Measurements from ENCODE around the gene MRPL11. TPM values are rescaled to one million over a fixed set of nuclear protein-coding genes. Genes with fewer than 3 reads are reported as not detected.
"Not testable (repeated sequence)": the region's sequence is repeated elsewhere in the genome, so short reads cannot be mapped to it uniquely, and the experiment has no call there.

MRPL11 gene
- total RNA-seq, 5 donors from 2014 or later (not counting 1 experiment from before 2014, with no cell fraction given): 23.5 to 29.4 (median 27.2) TPM

GRCh38 chr11:66464916-66465315, 26.3 kb upstream of the MRPL11 start:
- WGBS (ENCODE audit: insufficient coverage): 100% methylated on average over 1 of the region's 1 CpG
- Mint-ChIP-seq H3K4me1 (peaks cover 20 to 30% (median 25%) of the 10 kb centered on the region in 3 donors), H3K4me3 (peak overlapping the region in 2 of 3 donors; percentile 28 to 88), H3K27me3 (no peaks in the 10 kb centered on the region), H3K36me3 (no peaks in the 10 kb centered on the region), H3K27ac (peak overlapping the region in 1 of 2 donors; percentile 55), H3K9me3 (peaks cover 0 to 5% (median 0%) of the 10 kb centered on the region in 3 donors)
- Histone ChIP-seq H3K27ac (ENCODE audit: low read length) (no peak overlapping the region), H3K4me1 (ENCODE audit: control insufficient read depth in 1 of 2, extremely low read depth in 1 of 2, insufficient read depth in 2 of 2, low read length in 2 of 2) (peaks cover 7 to 24% of the 10 kb centered on the region in 2 experiments), H3K27me3 (replicated peaks in 1 of 2; ENCODE audit: control insufficient read depth in 2 of 2, extremely low read depth in 1 of 2, insufficient read depth in 2 of 2, low read length in 1 of 2) (no peaks in the 10 kb centered on the region), H3K4me3 (ENCODE audit: control insufficient read depth in 1 of 2, extremely low read depth in 1 of 2, low read length in 1 of 2) (no peak overlapping the region), H3K9me3 (no peaks in the 10 kb centered on the region), H3K36me3 (ENCODE audit: control insufficient read depth in 2 of 2, extremely low read depth in 1 of 2, insufficient read depth in 1 of 2, low read length in 1 of 2) (no peaks in the 10 kb centered on the region)
- DNase-seq (no peak), ATAC-seq (replicated peaks in 1 of 4) (no peak)
- ChIA-PET POLR2A (interaction anchor here (0.5 to 0.6 kb wide), 2 partner anchors 34 to 205 kb away, joined by 3 to 4 read pairs; no protein-coding TSS in a partner anchor), CTCF (no interaction called here)

- H3K4me1 ChIP-seq (ENCODE audit: control insufficient read depth in 1 of 2, extremely low read depth in 1 of 2, insufficient read depth in 2 of 2, low read length in 2 of 2): peaks cover 7 to 24% of the 10 kb centered on the region in 2 experiments
- POLR2A ChIA-PET; H3K27me3 ChIP-seq (replicated peaks in 1 of 2; ENCODE audit: control insufficient read depth in 2 of 2, extremely low read depth in 1 of 2, insufficient read depth in 2 of 2, low read length in 1 of 2); H3K27ac Mint-ChIP-seq; H3K36me3 Mint-ChIP-seq; ATAC-seq (replicated peaks in 1 of 4); DNase-seq; CTCF ChIA-PET; H3K9me3 Mint-ChIP-seq; H3K36me3 ChIP-seq (ENCODE audit: control insufficient read depth in 2 of 2, extremely low read depth in 1 of 2, insufficient read depth in 1 of 2, low read length in 1 of 2); H3K4me3 Mint-ChIP-seq; H3K27ac ChIP-seq (ENCODE audit: low read length); H3K4me3 ChIP-seq (ENCODE audit: control insufficient read depth in 1 of 2, extremely low read depth in 1 of 2, low read length in 1 of 2); H3K9me3 ChIP-seq; H3K27me3 Mint-ChIP-seq: not testable (repeated sequence)
- H3K4me1 Mint-ChIP-seq: peaks cover 20 to 33% (median 25%) of the 10 kb centered on the region in 3 donors
- WGBS (ENCODE audit: insufficient coverage): no CpG with 5 or more reads among the region's 5 CpGs
Observed at GRCh38 chr11:66464116-66464515, 25.5 kb upstream of the MRPL11 start.

- Mint-ChIP-seq H3K27ac (no peak overlapping the region), H3K4me3 (no peak overlapping the region), H3K27me3 (no peaks in the 10 kb centered on the region), H3K4me1 (peaks cover 14 to 24% (median 19%) of the 10 kb centered on the region in 3 donors), H3K36me3 (no peaks in the 10 kb centered on the region), H3K9me3 (peaks cover 0 to 5% (median 0%) of the 10 kb centered on the region in 3 donors)
- Histone ChIP-seq H3K4me3 (ENCODE audit: control insufficient read depth in 1 of 2, extremely low read depth in 1 of 2, low read length in 1 of 2) (no peak overlapping the region), H3K27ac (ENCODE audit: low read length) (no peak overlapping the region), H3K36me3 (ENCODE audit: control insufficient read depth in 2 of 2, extremely low read depth in 1 of 2, insufficient read depth in 1 of 2, low read length in 1 of 2) (no peaks in the 10 kb centered on the region), H3K4me1 (ENCODE audit: control insufficient read depth in 1 of 2, extremely low read depth in 1 of 2, insufficient read depth in 2 of 2, low read length in 2 of 2) (peaks cover 7 to 21% of the 10 kb centered on the region in 2 experiments), H3K27me3 (replicated peaks in 1 of 2; ENCODE audit: control insufficient read depth in 2 of 2, extremely low read depth in 1 of 2, insufficient read depth in 2 of 2, low read length in 1 of 2) (peaks cover 0 to 2% of the 10 kb centered on the region in 2 experiments), H3K9me3 (no peaks in the 10 kb centered on the region)
- ChIA-PET POLR2A (no interaction called here), CTCF (no interaction called here)
- WGBS (ENCODE audit: insufficient coverage): 75% methylated on average over 2 of the region's 3 CpGs
- ATAC-seq (replicated peaks in 1 of 4) (no peak), DNase-seq (no peak)
Observed at GRCh38 chr11:66462911-66463310, 24.3 kb upstream of the MRPL11 start.

GRCh38 chr11:66462010-66462409, 23.4 kb upstream of the MRPL11 start:
- peaks cover 0 to 2% of the 10 kb centered on the region in 2 experiments for H3K27me3 ChIP-seq (replicated peaks in 1 of 2; ENCODE audit: control insufficient read depth in 2 of 2, extremely low read depth in 1 of 2, insufficient read depth in 2 of 2, low read length in 1 of 2)
- H3K9me3 ChIP-seq: no peaks in the 10 kb centered on the region
- H3K27ac ChIP-seq (ENCODE audit: low read length): no peak overlapping the region
- CTCF ChIA-PET: interaction anchor here (0.5 to 1.2 kb wide), 2 partner anchors 23 to 80 kb away, joined by 3 to 4 read pairs; partner anchors contain the start of gene MRPL11 (in 1 of the 2)
- Mint-ChIP-seq H3K27me3 (no peaks in the 10 kb centered on the region), H3K27ac (no peak overlapping the region), H3K36me3 (no peaks in the 10 kb centered on the region), H3K4me1 (peaks cover 7 to 17% (median 12%) of the 10 kb centered on the region in 3 donors), H3K4me3 (no peak overlapping the region), H3K9me3 (peaks cover 0 to 5% (median 0%) of the 10 kb centered on the region in 3 donors)
- H3K4me3 ChIP-seq (ENCODE audit: control insufficient read depth in 1 of 2, extremely low read depth in 1 of 2, low read length in 1 of 2): no peak overlapping the region
- H3K36me3 ChIP-seq (ENCODE audit: control insufficient read depth in 2 of 2, extremely low read depth in 1 of 2, insufficient read depth in 1 of 2, low read length in 1 of 2): no peaks in the 10 kb centered on the region
- peaks cover 2 to 13% of the 10 kb centered on the region in 2 experiments for H3K4me1 ChIP-seq (ENCODE audit: control insufficient read depth in 1 of 2, extremely low read depth in 1 of 2, insufficient read depth in 2 of 2, low read length in 2 of 2)
- POLR2A ChIA-PET: interaction anchor here in 1 of 2 donors (0.7 kb wide), 1 partner anchor 82 kb away, joined by 6 read pairs; no protein-coding TSS in a partner anchor
- no peak for ATAC-seq (replicated peaks in 1 of 4)
- no peak for DNase-seq

- H3K27ac ChIP-seq (ENCODE audit: low read length): no peak overlapping the region
- peaks cover under 1 to 2% of the 10 kb centered on the region in 2 experiments for H3K4me1 ChIP-seq (ENCODE audit: control insufficient read depth in 1 of 2, extremely low read depth in 1 of 2, insufficient read depth in 2 of 2, low read length in 2 of 2)
- Mint-ChIP-seq H3K27ac (no peak overlapping the region), H3K4me3 (no peak overlapping the region), H3K9me3 (peaks cover 0 to 5% (median 0%) of the 10 kb centered on the region in 3 donors), H3K27me3 (peaks cover 0 to 3% of the 10 kb centered on the region in 2 donors), H3K4me1 (peaks cover 7 to 13% (median 8%) of the 10 kb centered on the region in 3 donors), H3K36me3 (no peaks in the 10 kb centered on the region)
- ChIA-PET POLR2A (interaction anchor here in 1 of 2 donors (0.6 kb wide), 1 partner anchor 102 kb away, joined by 6 read pairs; no protein-coding TSS in a partner anchor), CTCF (no interaction called here)
- ATAC-seq (replicated peaks in 1 of 4) (no peak), DNase-seq (no peak)
- peaks cover 0 to 8% of the 10 kb centered on the region in 2 experiments for H3K27me3 ChIP-seq (replicated peaks in 1 of 2; ENCODE audit: control insufficient read depth in 2 of 2, extremely low read depth in 1 of 2, insufficient read depth in 2 of 2, low read length in 1 of 2)
- WGBS (ENCODE audit: insufficient coverage): no CpG with 5 or more reads among the region's 5 CpGs
- H3K9me3 ChIP-seq: no peaks in the 10 kb centered on the region
- H3K4me3 ChIP-seq (ENCODE audit: control insufficient read depth in 1 of 2, extremely low read depth in 1 of 2, low read length in 1 of 2): no peak overlapping the region
- no peaks in the 10 kb centered on the region for H3K36me3 ChIP-seq (ENCODE audit: control insufficient read depth in 2 of 2, extremely low read depth in 1 of 2, insufficient read depth in 1 of 2, low read length in 1 of 2)
Observed at GRCh38 chr11:66459138-66459778, 20.6 kb upstream of the MRPL11 start.

GRCh38 chr11:66457826-66458225, 19.2 kb upstream of the MRPL11 start:
- Histone ChIP-seq H3K4me1 (ENCODE audit: control insufficient read depth in 1 of 2, extremely low read depth in 1 of 2, insufficient read depth in 2 of 2, low read length in 2 of 2) (peaks cover 3 to 7% of the 10 kb centered on the region in 2 experiments), H3K27me3 (replicated peaks in 1 of 2; ENCODE audit: control insufficient read depth in 2 of 2, extremely low read depth in 1 of 2, insufficient read depth in 2 of 2, low read length in 1 of 2) (peaks cover 0 to 13% of the 10 kb centered on the region in 2 experiments), H3K9me3 (no peaks in the 10 kb centered on the region), H3K27ac (ENCODE audit: low read length) (no peak overlapping the region), H3K4me3 (ENCODE audit: control insufficient read depth in 1 of 2, extremely low read depth in 1 of 2, low read length in 1 of 2) (no peak overlapping the region), H3K36me3 (ENCODE audit: control insufficient read depth in 2 of 2, extremely low read depth in 1 of 2, insufficient read depth in 1 of 2, low read length in 1 of 2) (no peaks in the 10 kb centered on the region)
- no peak for DNase-seq
- no peak for ATAC-seq (replicated peaks in 1 of 4)
- ChIA-PET CTCF (interaction anchor here in 1 of 2 donors (0.6 kb wide), 2 partner anchors 97 to 104 kb away, joined by 3 read pairs; no protein-coding TSS in a partner anchor), POLR2A (no interaction called here)
- Mint-ChIP-seq H3K27me3 (peaks cover 0 to 3% of the 10 kb centered on the region in 2 donors), H3K9me3 (peaks cover 0 to 2% (median 0%) of the 10 kb centered on the region in 3 donors), H3K27ac (no peak overlapping the region), H3K4me3 (no peak overlapping the region), H3K36me3 (no peaks in the 10 kb centered on the region), H3K4me1 (peaks cover 13 to 20% (median 15%) of the 10 kb centered on the region in 3 donors)
- WGBS (ENCODE audit: insufficient coverage): 87% methylated on average over 4 of the region's 6 CpGs

All from T-cell (primary cell).